ENCODE measurements around the gene PAK1.

GRCh38 chr11:77289737-77290136 is 184.2 kb downstream of the PAK1 start:
- TF ChIP-seq ZC3H10 (CRISPR knock-in tag; IDR thresholded peaks at IDR 0.05), result no peak
- no peak for TF ChIP-seq ZFP3 (CRISPR knock-in tag; IDR thresholded peaks at IDR 0.05)

Data from SK-N-SH treated with all-trans-retinoic acid at 6 μM for 48 hours (cell line).